ENCODE measurements around the gene LANCL2.
"Not testable (repeated sequence)": the region's sequence is repeated elsewhere in the genome, so short reads cannot be mapped to it uniquely, and the experiment has no call there.

The LANCL2 gene

GRCh38 chr7:55343002-55343781 is 21.9 kb upstream of the LANCL2 start:
- no peak overlapping the region for H3K4me3 ChIP-seq (ENCODE audit: insufficient read depth, low read depth, low read length)
- H3K9me3 ChIP-seq (ENCODE audit: control insufficient read depth, low read length) = no peaks in the 10 kb centered on the region
- WGBS, 2 experiments = 93 to 94% methylated on average over 42 of the region's 42 CpGs
- no peaks in the 10 kb centered on the region for H3K36me3 ChIP-seq (ENCODE audit: control insufficient read depth, insufficient read depth, low read length)
- H3K4me1 ChIP-seq (ENCODE audit: control insufficient read depth, insufficient read depth, low read length) = no peaks in the 10 kb centered on the region
- H3K27me3 ChIP-seq (ENCODE audit: control insufficient read depth, insufficient read depth, low read length, poor library complexity, severe bottlenecking) = no peaks in the 10 kb centered on the region
- H3K27ac ChIP-seq (ENCODE audit: insufficient read depth, low read depth, low read length, poor library complexity, severe bottlenecking) = no peak overlapping the region

GRCh38 chr7:55343860-55344606 is 21.1 kb upstream of the LANCL2 start:
- Histone ChIP-seq H3K4me1 (ENCODE audit: control insufficient read depth, insufficient read depth, low read length) (no peaks in the 10 kb centered on the region), H3K36me3 (ENCODE audit: control insufficient read depth, insufficient read depth, low read length) (no peaks in the 10 kb centered on the region), H3K4me3 (ENCODE audit: insufficient read depth, low read depth, low read length) (no peak overlapping the region), H3K27me3 (ENCODE audit: control insufficient read depth, insufficient read depth, low read length, poor library complexity, severe bottlenecking) (no peaks in the 10 kb centered on the region), H3K27ac (ENCODE audit: insufficient read depth, low read depth, low read length, poor library complexity, severe bottlenecking) (no peak overlapping the region), H3K9me3 (ENCODE audit: control insufficient read depth, low read length) (no peaks in the 10 kb centered on the region)
- 93 to 94% methylated on average over 47 of the region's 47 CpGs for WGBS, 2 experiments

- no peaks in the 10 kb centered on the region for H3K9me3 ChIP-seq (ENCODE audit: control insufficient read depth, low read length)
- no peak overlapping the region for H3K4me3 ChIP-seq (ENCODE audit: insufficient read depth, low read depth, low read length)
- H3K36me3 ChIP-seq (ENCODE audit: control insufficient read depth, insufficient read depth, low read length) = no peaks in the 10 kb centered on the region
- H3K27me3 ChIP-seq (ENCODE audit: control insufficient read depth, insufficient read depth, low read length, poor library complexity, severe bottlenecking) = no peaks in the 10 kb centered on the region
- 95 to 97% methylated on average over 46 of the region's 46 CpGs for WGBS, 2 experiments
- no peaks in the 10 kb centered on the region for H3K4me1 ChIP-seq (ENCODE audit: control insufficient read depth, insufficient read depth, low read length)
- no peak overlapping the region for H3K27ac ChIP-seq (ENCODE audit: insufficient read depth, low read depth, low read length, poor library complexity, severe bottlenecking)
Observed at GRCh38 chr7:55344840-55345239, 20.3 kb upstream of the LANCL2 start.

GRCh38 chr7:55345292-55345691 is 19.8 kb upstream of the LANCL2 start:
- Histone ChIP-seq H3K4me3 (ENCODE audit: insufficient read depth, low read depth, low read length) (no peak overlapping the region), H3K27me3 (ENCODE audit: control insufficient read depth, insufficient read depth, low read length, poor library complexity, severe bottlenecking) (no peaks in the 10 kb centered on the region), H3K36me3 (ENCODE audit: control insufficient read depth, insufficient read depth, low read length) (no peaks in the 10 kb centered on the region), H3K4me1 (ENCODE audit: control insufficient read depth, insufficient read depth, low read length) (no peaks in the 10 kb centered on the region), H3K27ac (ENCODE audit: insufficient read depth, low read depth, low read length, poor library complexity, severe bottlenecking) (no peak overlapping the region), H3K9me3 (ENCODE audit: control insufficient read depth, low read length) (no peaks in the 10 kb centered on the region)
- WGBS, 2 experiments = 93% methylated on average over 20 to 22 of the region's 22 CpGs

- no peak overlapping the region for H3K27ac ChIP-seq (ENCODE audit: insufficient read depth, low read depth, low read length, poor library complexity, severe bottlenecking)
- 95% methylated on average over 4 of the region's 4 CpGs for WGBS, 2 experiments
- no peaks in the 10 kb centered on the region for H3K9me3 ChIP-seq (ENCODE audit: control insufficient read depth, low read length)
- H3K4me3 ChIP-seq (ENCODE audit: insufficient read depth, low read depth, low read length) = no peak overlapping the region
- H3K27me3 ChIP-seq (ENCODE audit: control insufficient read depth, insufficient read depth, low read length, poor library complexity, severe bottlenecking) = no peaks in the 10 kb centered on the region
- H3K36me3 ChIP-seq (ENCODE audit: control insufficient read depth, insufficient read depth, low read length) = no peaks in the 10 kb centered on the region
- H3K4me1 ChIP-seq (ENCODE audit: control insufficient read depth, insufficient read depth, low read length) = no peaks in the 10 kb centered on the region
Observed at GRCh38 chr7:55348502-55348901, 16.6 kb upstream of the LANCL2 start.

- Histone ChIP-seq H3K27me3 (ENCODE audit: control insufficient read depth, insufficient read depth, low read length, poor library complexity, severe bottlenecking) (no peaks in the 10 kb centered on the region), H3K9me3 (ENCODE audit: control insufficient read depth, low read length) (no peaks in the 10 kb centered on the region), H3K4me3 (ENCODE audit: insufficient read depth, low read depth, low read length) (no peak overlapping the region), H3K4me1 (ENCODE audit: control insufficient read depth, insufficient read depth, low read length) (no peaks in the 10 kb centered on the region), H3K27ac (ENCODE audit: insufficient read depth, low read depth, low read length, poor library complexity, severe bottlenecking) (no peak overlapping the region), H3K36me3 (ENCODE audit: control insufficient read depth, insufficient read depth, low read length) (no peaks in the 10 kb centered on the region)
- 53 to 69% methylated on average over 2 of the region's 2 CpGs for WGBS, 2 experiments
Observed at GRCh38 chr7:55349121-55349520, 16.0 kb upstream of the LANCL2 start.

- 93% methylated on average over 7 of the region's 7 CpGs for WGBS, 2 experiments
- Histone ChIP-seq H3K36me3 (ENCODE audit: control insufficient read depth, insufficient read depth, low read length) (no peaks in the 10 kb centered on the region), H3K4me3 (ENCODE audit: insufficient read depth, low read depth, low read length) (no peak overlapping the region), H3K27me3 (ENCODE audit: control insufficient read depth, insufficient read depth, low read length, poor library complexity, severe bottlenecking) (no peaks in the 10 kb centered on the region), H3K27ac (ENCODE audit: insufficient read depth, low read depth, low read length, poor library complexity, severe bottlenecking) (no peak overlapping the region), H3K9me3 (ENCODE audit: control insufficient read depth, low read length) (no peaks in the 10 kb centered on the region), H3K4me1 (ENCODE audit: control insufficient read depth, insufficient read depth, low read length) (no peaks in the 10 kb centered on the region)
Observed at GRCh38 chr7:55350281-55350680, 14.9 kb upstream of the LANCL2 start.

- H3K9me3 ChIP-seq (ENCODE audit: control insufficient read depth, low read length) = no peaks in the 10 kb centered on the region
- no peak overlapping the region for H3K4me3 ChIP-seq (ENCODE audit: insufficient read depth, low read depth, low read length)
- no peaks in the 10 kb centered on the region for H3K27me3 ChIP-seq (ENCODE audit: control insufficient read depth, insufficient read depth, low read length, poor library complexity, severe bottlenecking)
- WGBS, 2 experiments = 86 to 100% methylated on average over 1 to 2 of the region's 3 CpGs
- H3K27ac ChIP-seq (ENCODE audit: insufficient read depth, low read depth, low read length, poor library complexity, severe bottlenecking) = no peak overlapping the region
- H3K4me1 ChIP-seq (ENCODE audit: control insufficient read depth, insufficient read depth, low read length) = no peaks in the 10 kb centered on the region
- no peaks in the 10 kb centered on the region for H3K36me3 ChIP-seq (ENCODE audit: control insufficient read depth, insufficient read depth, low read length)
Observed at GRCh38 chr7:55351263-55351662, 13.9 kb upstream of the LANCL2 start.

- H3K27me3 ChIP-seq (ENCODE audit: control insufficient read depth, insufficient read depth, low read length, poor library complexity, severe bottlenecking); H3K4me3 ChIP-seq (ENCODE audit: insufficient read depth, low read depth, low read length); H3K9me3 ChIP-seq (ENCODE audit: control insufficient read depth, low read length); H3K36me3 ChIP-seq (ENCODE audit: control insufficient read depth, insufficient read depth, low read length); H3K27ac ChIP-seq (ENCODE audit: insufficient read depth, low read depth, low read length, poor library complexity, severe bottlenecking); H3K4me1 ChIP-seq (ENCODE audit: control insufficient read depth, insufficient read depth, low read length): not testable (repeated sequence)
- 91 to 97% methylated on average over 6 of the region's 6 CpGs for WGBS, 2 experiments
Observed at GRCh38 chr7:55352947-55353273, 12.2 kb upstream of the LANCL2 start.

GRCh38 chr7:55360486-55360885 is 4.7 kb upstream of the LANCL2 start:
- no peaks in the 10 kb centered on the region for H3K36me3 ChIP-seq (ENCODE audit: control insufficient read depth, insufficient read depth, low read length)
- H3K9me3 ChIP-seq (ENCODE audit: control insufficient read depth, low read length) = no peaks in the 10 kb centered on the region
- 88 to 94% methylated on average over 2 of the region's 2 CpGs for WGBS, 2 experiments
- no peaks in the 10 kb centered on the region for H3K4me1 ChIP-seq (ENCODE audit: control insufficient read depth, insufficient read depth, low read length)
- no peak overlapping the region for H3K27ac ChIP-seq (ENCODE audit: insufficient read depth, low read depth, low read length, poor library complexity, severe bottlenecking)
- H3K4me3 ChIP-seq (ENCODE audit: insufficient read depth, low read depth, low read length) = no peak overlapping the region
- no peaks in the 10 kb centered on the region for H3K27me3 ChIP-seq (ENCODE audit: control insufficient read depth, insufficient read depth, low read length, poor library complexity, severe bottlenecking)

All from ectodermal cell (in vitro differentiated cells).